IMR-90 (cell line): Measurements from ENCODE around the gene NR6A1. TPM values are rescaled to one million over a fixed set of nuclear protein-coding genes. Genes with fewer than 3 reads are reported as not detected.
A peak's percentile ranks its signal among the peaks of the same experiment; 100 is the strongest.

ENCODE experiments used
- ATAC-seq: fragments of 200-7000 bp; cut with Tn5 transposase; 2 replicates; pipeline ENCODE4 v1.9.1; 2020; ENCODE audit warnings: low read depth, mild to moderate bottlenecking, moderate library complexity
- BruUV-seq: library from RNA; stranded (reverse); fragments of 400-500 nt; replicated peaks from 2 replicates; lab custom pipeline; 2021; lab: Mats Ljungman, UMichigan
- CTCF ChIA-PET: fragments of 300-600 bp; formaldehyde crosslinking; extraction: SDS; loops from one replicate; lab custom pipeline; 2021; ENCODE audit warnings: antibody characterized with exemption; lab: Yijun Ruan, JAX
- POLR2A ChIA-PET: fragments of 300-600 bp; sonication (Branson Sonifier 250); formaldehyde crosslinking; loops from one replicate; lab custom pipeline; 2022; ENCODE audit warnings: antibody characterized with exemption; ENCODE audit not compliant: unreplicated experiment; lab: Charles Lee
- DNase-seq: peaks from one replicate; pipeline ENCODE4 v3.0.0; 2013
- H2AFZ ChIP-seq: replicated peaks from 2 replicates; pipeline ENCODE3; 2013; ENCODE audit warnings: low read length, mild to moderate bottlenecking; ENCODE audit not compliant: poor library complexity
- H2AK5ac ChIP-seq: 2 replicates; pipeline ENCODE4 v1.6.1; 2013; ENCODE audit warnings: low read depth, low read length, inconsistent platforms
- H2AK9ac ChIP-seq: replicated peaks from 2 replicates; pipeline ENCODE3; 2013; ENCODE audit warnings: mild to moderate bottlenecking, low read depth, low read length, moderate library complexity; ENCODE audit not compliant: poor library complexity
- H2BK120ac ChIP-seq: 2 replicates; pipeline ENCODE4 v1.6.1; 2013; ENCODE audit warnings: low read depth, low read length, inconsistent platforms
- H2BK15ac ChIP-seq: 3 replicates; pipeline ENCODE4 v1.6.1; 2013; ENCODE audit warnings: low read depth, low read length, inconsistent platforms
- H2BK20ac ChIP-seq: 2 replicates; pipeline ENCODE4 v1.6.1; 2013; ENCODE audit warnings: low read depth, mild to moderate bottlenecking, inconsistent platforms, low read length, moderate library complexity
- H2BK5ac ChIP-seq: 2 replicates; pipeline ENCODE4 v1.6.1; 2013; ENCODE audit warnings: mild to moderate bottlenecking, low read depth, low read length, inconsistent platforms; ENCODE audit not compliant: poor library complexity, severe bottlenecking
- H3K14ac ChIP-seq: replicated peaks from 2 replicates; pipeline ENCODE4 v1.6.1; 2013; ENCODE audit warnings: low read depth, low read length, inconsistent platforms
- H3K18ac ChIP-seq: 2 replicates; pipeline ENCODE4 v1.6.1; 2013; ENCODE audit warnings: low read depth, low read length, control low read depth
- H3K23ac ChIP-seq: 2 replicates; pipeline ENCODE4 v1.6.1; 2013; ENCODE audit warnings: low read depth, low read length, inconsistent platforms
- H3K27ac ChIP-seq: 2 replicates; pipeline ENCODE4 v1.5.1; 2013; ENCODE audit warnings: mild to moderate bottlenecking, control low read depth, low read length; ENCODE audit not compliant: insufficient read depth
- H3K27me3 ChIP-seq: 2 replicates; pipeline ENCODE4 v1.6.1; 2013; ENCODE audit warnings: low read length; ENCODE audit not compliant: control insufficient read depth, insufficient read depth
- H3K36me3 ChIP-seq: 2 replicates; pipeline ENCODE4 v1.6.1; 2013; ENCODE audit warnings: low read length, mixed read lengths; ENCODE audit not compliant: control insufficient read depth, insufficient read depth
- H3K4ac ChIP-seq: 2 replicates; pipeline ENCODE4 v1.6.1; 2013; ENCODE audit warnings: low read depth, low read length, inconsistent platforms
- H3K4me1 ChIP-seq: 2 replicates; pipeline ENCODE4 v1.6.1; 2013; ENCODE audit warnings: low read length, mixed read lengths; ENCODE audit not compliant: control insufficient read depth, insufficient read depth
- H3K4me2 ChIP-seq: 2 replicates; pipeline ENCODE4 v1.6.1; 2013; ENCODE audit warnings: low read depth, mild to moderate bottlenecking, control low read depth, low read length, moderate library complexity
- H3K4me3 ChIP-seq: 2 replicates; pipeline ENCODE4 v1.5.1; 2013; ENCODE audit warnings: low read depth, mild to moderate bottlenecking, control low read depth, low read length, moderate library complexity; ENCODE audit not compliant: insufficient read depth
- H3K56ac ChIP-seq: 2 replicates; pipeline ENCODE4 v1.6.1; 2013; ENCODE audit warnings: low read length, inconsistent platforms; ENCODE audit not compliant: insufficient read depth; ENCODE audit errors: extremely low read depth
- H3K79me1 ChIP-seq, 2 experiments: 2 replicates each; pipeline ENCODE4 v1.6.1; 2013; ENCODE audit warnings: low read length in 2 of 2, inconsistent platforms in 1 of 2, low read depth in 1 of 2
- H3K9ac ChIP-seq: 2 replicates; pipeline ENCODE4 v1.6.1; 2013; ENCODE audit warnings: low read depth, low read length, control low read depth
- H3K9me1 ChIP-seq: 2 replicates; pipeline ENCODE4 v1.6.1; 2013; ENCODE audit warnings: low read length, inconsistent platforms; ENCODE audit not compliant: insufficient read depth
- H3K9me3 ChIP-seq: 2 replicates; pipeline ENCODE4 v1.6.1; 2013; ENCODE audit warnings: low read length; ENCODE audit not compliant: control insufficient read depth, insufficient read depth
- H4K20me1 ChIP-seq: 2 replicates; pipeline ENCODE4 v1.6.1; 2013; ENCODE audit warnings: low read length, inconsistent platforms; ENCODE audit not compliant: insufficient read depth
- H4K5ac ChIP-seq: 2 replicates; pipeline ENCODE4 v1.6.1; 2013; ENCODE audit warnings: mild to moderate bottlenecking, low read depth, low read length, control low read depth
- H4K8ac ChIP-seq, 2 experiments: 2 replicates each; pipeline ENCODE4 v1.6.1; 2013; ENCODE audit warnings: low read depth in 2 of 2, low read length in 2 of 2, control low read depth in 1 of 2, inconsistent platforms in 1 of 2
- H4K91ac ChIP-seq: 2 replicates; pipeline ENCODE4 v1.6.1; 2013; ENCODE audit warnings: low read depth, low read length, inconsistent platforms; ENCODE audit not compliant: insufficient read depth
- MAFK ChIP-seq: IDR thresholded peaks from 2 replicates; pipeline ENCODE4 v1.6.1; 2012; ENCODE audit warnings: low read depth, low read length, improper control_type of control experiment
- MXI1 ChIP-seq: IDR thresholded peaks from 2 replicates; pipeline ENCODE4 v1.6.1; 2012; ENCODE audit warnings: low read depth, mild to moderate bottlenecking, low read length, moderate library complexity, borderline replicate concordance
- NFE2L2 ChIP-seq: fragments of 150-350 bp; IDR thresholded peaks from 2 replicates; pipeline ENCODE4 v1.6.1; 2016; ENCODE audit warnings: low read depth, mild to moderate bottlenecking, low read length
- RCOR1 ChIP-seq: IDR thresholded peaks from 2 replicates; pipeline ENCODE4 v1.6.1; 2012; ENCODE audit warnings: mild to moderate bottlenecking, low read length, improper control_type of control experiment; ENCODE audit not compliant: insufficient replicate concordance
- WGBS, 2 experiments: methylation state at CpG; one replicate each; pipeline versions ENCODE4 v1.1.5 to v1.1.7; 2013; ENCODE audit warnings: missing lambda C conversion rate in 2 of 2; ENCODE audit not compliant: insufficient read length in 1 of 2; ENCODE audit errors: extremely low coverage in 2 of 2; 5-methylcytosine and 5-hydroxymethylcytosine counted together
- dilution Hi-C: fragments of 300-500 bp; cut with HindIII; formaldehyde crosslinking; loops from one replicate; pipeline ENCODE4 v1.14.3; 2018; ENCODE audit warnings: low sequenced_read_pairs; ENCODE audit not compliant: unreplicated experiment
- in situ Hi-C: fragments of 300-500 bp; cut with MboI; formaldehyde crosslinking; loops from 3 replicates; pipeline ENCODE4 v1.14.3; 2019; ENCODE audit warnings: low sequenced_read_pairs, inconsistent platforms, mixed read lengths
- intact Hi-C: fragments of 100-400 bp; cut with micrococcal nuclease; formaldehyde crosslinking; loops from 2 replicates; pipeline ENCODE4 v1.10.0; 2022
- polyA plus RNA-seq, 3 experiments: library from polyadenylated mRNA; depleted of rRNA; stranded (reverse); fragments of >200 nt; gene quantifications; 2 replicates each; pipeline ENCODE4 v1.2.3, GENCODE V29; 2012; ENCODE audit warnings: low replicate concordance in 1 of 3
- total RNA-seq: library from RNA; depleted of rRNA; stranded (reverse); fragments of >200 nt; gene quantifications from 2 replicates; pipeline ENCODE4 v1.2.3, GENCODE V29; 2012
- TF ChIP-seq, protein P1 (sequence below): fragments of 150-350 bp; IDR thresholded peaks from 2 replicates; pipeline ENCODE4 v1.6.1; 2017; ENCODE audit warnings: mild to moderate bottlenecking, antibody characterized with exemption, low read length, low read depth

NR6A1 gene
- total and polyA plus RNA-seq, 2 of the 4 experiments (the other 2 are of a cell fraction), result 0.14 to 0.36 TPM

DNA sequence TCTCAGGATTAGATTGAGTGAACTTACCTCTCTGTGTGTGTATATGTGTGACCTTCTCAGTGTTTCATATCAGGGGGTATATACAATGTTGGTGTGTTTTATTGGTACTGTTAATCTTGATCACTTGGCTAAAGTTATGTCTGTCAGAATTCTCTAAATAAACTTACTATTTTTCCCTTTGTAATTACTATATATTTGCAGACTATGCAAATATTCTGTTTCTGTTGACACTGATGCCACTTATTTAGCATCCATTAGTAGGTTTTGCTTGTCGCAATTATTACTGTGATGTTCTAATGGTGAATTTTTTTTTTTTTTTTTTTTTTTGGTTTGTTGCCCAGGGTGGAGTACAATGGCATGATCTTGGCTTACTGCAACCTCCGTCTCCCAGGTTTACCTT lies 221.0 kb downstream of the NR6A1 start:
- Histone ChIP-seq H2AK9ac (no peak overlapping the region), H3K18ac (no peak overlapping the region), H3K27me3 (peaks cover 6% of the 10 kb centered on the region; the same call in 1 of the 2 replicates), H3K4ac (no peak overlapping the region), H4K20me1 (no peaks in the 10 kb centered on the region), H3K36me3 (no peaks in the 10 kb centered on the region), H2BK120ac (no peak overlapping the region), H3K14ac (no peak overlapping the region), H3K4me3 (no peak overlapping the region), H3K56ac (no peak overlapping the region), H2AK5ac (no peak overlapping the region), H3K9ac (no peak overlapping the region), H2BK5ac (no peak overlapping the region), H2BK15ac (no peak overlapping the region), H3K9me1 (peaks cover 20% of the 10 kb centered on the region), H4K5ac (no peak overlapping the region), H4K8ac (no peak overlapping the region), H3K4me2 (no peak overlapping the region), H3K79me1 (no peaks in the 10 kb centered on the region), H3K23ac (no peak overlapping the region), H4K91ac (no peak overlapping the region), H2AFZ (no peak overlapping the region), H3K4me1 (peaks cover 19% of the 10 kb centered on the region), H3K9me3 (no peaks in the 10 kb centered on the region), H2BK20ac (no peak overlapping the region), H3K27ac (no peak overlapping the region)
- intact Hi-C loops, result loop anchor here (5.0 kb wide), 2 partner anchors 107 to 202 kb away; no protein-coding TSS in a partner anchor
- CTCF ChIA-PET, result interaction anchor here (1.1 to 4.8 kb wide), 2 partner anchors 67 to 162 kb away, joined by 4 to 20 read pairs; no protein-coding TSS in a partner anchor
- dilution Hi-C loops, result no loop called here
- DNase-seq (no peak), ATAC-seq (no peak)
- in situ Hi-C loops, result loop anchor here (5.0 kb wide), 1 partner anchor 162 kb away; no protein-coding TSS in a partner anchor
- TF ChIP-seq MXI1, result no peak
- TF ChIP-seq MAFK, result 0 out of 2 replicates have a peak, but pooled peaks have one; percentile 6
- TF ChIP-seq, protein P1, sequence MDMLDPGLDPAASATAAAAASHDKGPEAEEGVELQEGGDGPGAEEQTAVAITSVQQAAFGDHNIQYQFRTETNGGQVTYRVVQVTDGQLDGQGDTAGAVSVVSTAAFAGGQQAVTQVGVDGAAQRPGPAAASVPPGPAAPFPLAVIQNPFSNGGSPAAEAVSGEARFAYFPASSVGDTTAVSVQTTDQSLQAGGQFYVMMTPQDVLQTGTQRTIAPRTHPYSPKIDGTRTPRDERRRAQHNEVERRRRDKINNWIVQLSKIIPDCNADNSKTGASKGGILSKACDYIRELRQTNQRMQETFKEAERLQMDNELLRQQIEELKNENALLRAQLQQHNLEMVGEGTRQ, result no peak
- TF ChIP-seq RCOR1, result no peak
- TF ChIP-seq NFE2L2, result no peak
- BruUV-seq, result no TSS peak
- POLR2A ChIA-PET, result no interaction called here
- WGBS, 2 experiments, result no CpG with 5 or more reads among the region's 2 CpGs
